ENCODE measurements around the gene TNFSF13. TPM values are rescaled to one million over a fixed set of nuclear protein-coding genes. Genes with fewer than 3 reads are reported as not detected.

Gene TNFSF13
- total RNA-seq, 1 experiment from 2014 or later = 0.40 TPM

GRCh38 chr17:7541074-7541621, 17.4 kb upstream of the TNFSF13 start:
- Histone ChIP-seq H3K36me3 (no peaks in the 10 kb centered on the region), H3K4me3 (no peak overlapping the region), H3K9me3 (replicated peaks) (no peaks in the 10 kb centered on the region), H3K4me1 (no peaks in the 10 kb centered on the region), H3K27ac (no peak overlapping the region), H3K27me3 (no peaks in the 10 kb centered on the region)
- no peak for DNase-seq

- Histone ChIP-seq H3K9me3 (replicated peaks) (no peaks in the 10 kb centered on the region), H3K36me3 (no peaks in the 10 kb centered on the region), H3K27ac (no peak overlapping the region), H3K4me3 (no peak overlapping the region), H3K27me3 (no peaks in the 10 kb centered on the region), H3K4me1 (no peaks in the 10 kb centered on the region)
- no peak for DNase-seq
Measured at GRCh38 chr17:7544911-7545310, 13.6 kb upstream of the TNFSF13 start.

- Histone ChIP-seq H3K27me3 (no peaks in the 10 kb centered on the region), H3K36me3 (no peaks in the 10 kb centered on the region), H3K27ac (no peak within 1 kb of the TSS), H3K4me1 (no peaks in the 10 kb centered on the region), H3K4me3 (no peak within 1 kb of the TSS), H3K9me3 (replicated peaks) (no peaks in the 10 kb centered on the region)
- no peak for DNase-seq
Measured at GRCh38 chr17:7548585-7549400, 9.8 kb upstream of the TNFSF13 start, which contains the start of gene TNFSF12. TNFSF12 (plus strand) TSS chr17:7549058; CDS start chr17:7549154, 96 bp downstream.

GRCh38 chr17:7549401-7550055, 9.0 kb upstream of the TNFSF13 start:
- Histone ChIP-seq H3K4me3 (no peak overlapping the region), H3K27ac (no peak overlapping the region), H3K36me3 (no peaks in the 10 kb centered on the region), H3K4me1 (no peaks in the 10 kb centered on the region), H3K27me3 (no peaks in the 10 kb centered on the region), H3K9me3 (replicated peaks) (no peaks in the 10 kb centered on the region)
- no peak for DNase-seq

GRCh38 chr17:7550344-7550743, 8.2 kb upstream of the TNFSF13 start:
- DNase-seq = peak; percentile 42 to 45
- Histone ChIP-seq H3K4me1 (no peaks in the 10 kb centered on the region), H3K36me3 (no peaks in the 10 kb centered on the region), H3K27ac (no peak overlapping the region), H3K4me3 (no peak overlapping the region), H3K9me3 (replicated peaks) (no peaks in the 10 kb centered on the region), H3K27me3 (no peaks in the 10 kb centered on the region)

GRCh38 chr17:7551396-7551795, 7.2 kb upstream of the TNFSF13 start:
- H3K4me1 ChIP-seq = no peaks in the 10 kb centered on the region
- no peaks in the 10 kb centered on the region for H3K9me3 ChIP-seq (replicated peaks)
- H3K36me3 ChIP-seq = no peaks in the 10 kb centered on the region
- no peak overlapping the region for H3K27ac ChIP-seq
- no peak overlapping the region for H3K4me3 ChIP-seq
- no peak for DNase-seq
- no peaks in the 10 kb centered on the region for H3K27me3 ChIP-seq

GRCh38 chr17:7552621-7553051, 5.9 kb upstream of the TNFSF13 start:
- Histone ChIP-seq H3K36me3 (no peaks in the 10 kb centered on the region), H3K4me1 (0 out of 2 replicates have a peak, but pooled peaks cover 3% of the 10 kb centered on the region), H3K27me3 (no peaks in the 10 kb centered on the region), H3K4me3 (no peak overlapping the region), H3K27ac (no peak overlapping the region), H3K9me3 (replicated peaks) (no peaks in the 10 kb centered on the region)
- DNase-seq = no peak

GRCh38 chr17:7553356-7553755, 5.2 kb upstream of the TNFSF13 start:
- 0 out of 2 replicates have a peak, but pooled peaks cover 3% of the 10 kb centered on the region for H3K4me1 ChIP-seq
- H3K9me3 ChIP-seq (replicated peaks) = no peaks in the 10 kb centered on the region
- no peak overlapping the region for H3K27ac ChIP-seq
- no peaks in the 10 kb centered on the region for H3K36me3 ChIP-seq
- DNase-seq = no peak
- H3K4me3 ChIP-seq = no peak overlapping the region
- no peaks in the 10 kb centered on the region for H3K27me3 ChIP-seq

GRCh38 chr17:7555320-7555948, 3.1 kb upstream of the TNFSF13 start:
- DNase-seq = no peak
- H3K27me3 ChIP-seq = no peaks in the 10 kb centered on the region
- H3K9me3 ChIP-seq (replicated peaks) = no peaks in the 10 kb centered on the region
- H3K36me3 ChIP-seq = no peaks in the 10 kb centered on the region
- H3K4me1 ChIP-seq = 0 out of 2 replicates have a peak, but pooled peaks cover 3% of the 10 kb centered on the region
- H3K4me3 ChIP-seq = no peak overlapping the region
- no peak overlapping the region for H3K27ac ChIP-seq

GRCh38 chr17:7556627-7557026, 1.9 kb upstream of the TNFSF13 start:
- H3K4me3 ChIP-seq = no peak overlapping the region

GRCh38 chr17:7557147-7557764, 1.3 kb upstream of the TNFSF13 start:
- no peaks in the 10 kb centered on the region for H3K27me3 ChIP-seq

More at GRCh38 chr17:7556627-7557026, 1.9 kb upstream of the TNFSF13 start:
- Histone ChIP-seq H3K36me3 (no peaks in the 10 kb centered on the region), H3K27ac (no peak overlapping the region), H3K27me3 (no peaks in the 10 kb centered on the region), H3K4me1 (0 out of 2 replicates have a peak, but pooled peaks cover 5% of the 10 kb centered on the region), H3K9me3 (replicated peaks) (no peaks in the 10 kb centered on the region)
- DNase-seq = no peak

GRCh38 chr17:7557775-7558543, 591 bp upstream of the TNFSF13 start:
- Histone ChIP-seq H3K27ac (no peak overlapping the region), H3K4me3 (peak overlapping the region; percentile 43), H3K27me3 (no peaks in the 10 kb centered on the region), H3K4me1 (0 out of 2 replicates have a peak, but pooled peaks cover 5% of the 10 kb centered on the region), H3K36me3 (no peaks in the 10 kb centered on the region), H3K9me3 (replicated peaks) (no peaks in the 10 kb centered on the region)
- peak; percentile 53 to 63 for DNase-seq

More at GRCh38 chr17:7557147-7557764, 1.3 kb upstream of the TNFSF13 start:
- DNase-seq = no peak
- H3K9me3 ChIP-seq (replicated peaks) = no peaks in the 10 kb centered on the region
- H3K4me3 ChIP-seq = no peak overlapping the region
- no peak overlapping the region for H3K27ac ChIP-seq
- 0 out of 2 replicates have a peak, but pooled peaks cover 5% of the 10 kb centered on the region for H3K4me1 ChIP-seq
- no peaks in the 10 kb centered on the region for H3K36me3 ChIP-seq

- H3K9me3 ChIP-seq (replicated peaks) = no peaks in the 10 kb centered on the region
- no peak overlapping the region for H3K27ac ChIP-seq
- H3K27me3 ChIP-seq = no peaks in the 10 kb centered on the region
- H3K36me3 ChIP-seq = peaks cover 1% of the 10 kb centered on the region; the same call in 1 of the 2 replicates
- H3K4me1 ChIP-seq = 0 out of 2 replicates have a peak, but pooled peaks cover 5% of the 10 kb centered on the region
- DNase-seq = no peak
- H3K4me3 ChIP-seq = no peak overlapping the region
Measured at GRCh38 chr17:7559320-7560171, 996 bp downstream of the TNFSF13 start.
